LNCAP (cell line): ENCODE data around the gene BCOR.

Experiments used
- CTCF ChIP-seq: fragments of 450-650 bp; IDR thresholded peaks from 2 replicates; pipeline ENCODE4 v1.5.1; 2017; ENCODE audit warnings: mild to moderate bottlenecking

Gene BCOR

GRCh38 chrX:40090961-40091360 is 6.8 kb downstream of the BCOR start:
- TF ChIP-seq CTCF, result no peak

GRCh38 chrX:40090050-40090804 is 7.5 kb downstream of the BCOR start:
- TF ChIP-seq CTCF, result no peak

GRCh38 chrX:40088803-40089540 is 8.8 kb downstream of the BCOR start:
- no peak for TF ChIP-seq CTCF

GRCh38 chrX:40088299-40088625 is 9.5 kb downstream of the BCOR start:
- TF ChIP-seq CTCF, result no peak

GRCh38 chrX:40087425-40088298 is 10.1 kb downstream of the BCOR start:
- TF ChIP-seq CTCF, result no peak

- no peak for TF ChIP-seq CTCF
Measured at GRCh38 chrX:40086569-40087335, 11.0 kb downstream of the BCOR start.

GRCh38 chrX:40085714-40086113 is 12.0 kb downstream of the BCOR start:
- TF ChIP-seq CTCF, result no peak
